NCI-H1694 (cell line): Measurements from ENCODE around the gene GRXCR2.
A peak's percentile ranks its signal among the peaks of the same experiment; 100 is the strongest.

Experiments used
- DNase-seq: peaks from one replicate; lab custom pipeline; 2025; lab: John Stamatoyannopoulos, UW

The GRXCR2 gene

GRCh38 chr5:145835848-145836239 is 37.0 kb downstream of the GRXCR2 start:
- DNase-seq, result no peak

DNA sequence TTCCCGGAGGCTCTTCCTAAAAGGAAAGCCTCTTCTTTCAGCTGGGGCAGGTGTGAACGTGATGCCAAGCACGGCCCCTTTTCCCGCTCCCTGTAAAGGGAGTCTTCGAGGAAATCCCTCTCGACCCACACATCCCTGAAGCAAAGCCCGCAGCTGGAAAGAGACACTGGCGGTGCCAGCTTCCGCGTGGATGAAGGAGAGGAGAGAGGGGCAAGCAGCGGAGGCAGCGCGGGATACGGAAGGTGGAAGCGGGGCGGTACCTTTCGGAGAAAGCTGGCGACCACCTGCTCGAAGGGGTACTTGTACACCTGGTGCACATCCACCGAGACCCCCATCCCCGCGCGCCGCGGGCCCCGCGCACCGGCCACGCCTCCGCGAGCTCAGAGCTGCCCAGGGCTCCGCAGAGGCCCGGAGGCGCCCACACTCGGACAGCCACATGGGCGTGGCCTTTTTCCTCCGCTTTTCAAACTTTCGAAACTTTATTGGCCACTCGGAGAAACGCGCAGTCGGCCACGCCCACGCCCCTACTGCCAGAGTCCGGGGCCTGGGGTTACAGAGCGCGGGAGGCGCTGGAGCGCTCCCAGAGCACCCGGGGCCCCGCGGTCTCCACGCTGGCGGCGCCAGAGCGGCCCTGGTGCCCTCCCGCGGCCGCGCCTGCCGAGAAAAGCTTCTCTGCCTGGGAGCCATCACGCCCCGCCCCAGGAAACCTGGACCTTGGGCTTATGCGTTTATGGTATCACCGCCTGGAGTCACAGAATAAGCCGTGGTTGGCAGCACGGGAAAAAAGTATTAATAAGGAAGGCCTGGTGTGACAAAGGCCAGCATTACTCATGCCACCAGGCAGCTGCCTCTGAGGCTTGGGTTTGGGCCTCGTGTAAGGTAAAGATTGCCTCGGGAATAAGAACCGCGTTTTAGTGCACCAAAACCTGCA is 37.6 kb downstream of the GRXCR2 start, which contains the start of gene PRELID2:
Gene PRELID2 (minus strand): TSS at position 426 of the 931 bp plus-strand sequence. CDS start 91 bp downstream, at position 335.
- no peak for DNase-seq

- no peak for DNase-seq
Observed at GRCh38 chr5:145834554-145834916, 38.3 kb downstream of the GRXCR2 start.

GRCh38 chr5:145833631-145834200 is 39.1 kb downstream of the GRXCR2 start:
- DNase-seq, result no peak

DNA sequence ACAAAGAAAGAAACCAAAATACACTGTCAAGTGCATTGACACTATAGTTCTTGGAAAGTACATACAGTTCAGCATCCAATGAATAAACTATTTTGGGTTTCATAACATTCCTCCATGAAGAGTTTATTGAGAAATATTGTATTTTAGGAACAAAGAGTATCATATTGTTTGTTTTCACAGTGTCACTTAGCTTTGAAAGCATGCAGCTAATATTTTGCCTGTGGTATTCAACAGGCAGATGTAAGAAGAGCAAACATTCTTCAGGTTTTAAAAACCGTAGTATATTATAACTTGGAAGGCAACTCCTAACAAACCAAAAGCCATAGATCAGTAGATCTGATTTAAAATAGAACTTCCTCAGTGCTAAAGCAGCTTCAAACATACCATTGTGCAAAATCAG is 42.2 kb downstream of the GRXCR2 start:
- no peak for DNase-seq

GRCh38 chr5:145829708-145830361 is 43.0 kb downstream of the GRXCR2 start:
- no peak for DNase-seq

DNA sequence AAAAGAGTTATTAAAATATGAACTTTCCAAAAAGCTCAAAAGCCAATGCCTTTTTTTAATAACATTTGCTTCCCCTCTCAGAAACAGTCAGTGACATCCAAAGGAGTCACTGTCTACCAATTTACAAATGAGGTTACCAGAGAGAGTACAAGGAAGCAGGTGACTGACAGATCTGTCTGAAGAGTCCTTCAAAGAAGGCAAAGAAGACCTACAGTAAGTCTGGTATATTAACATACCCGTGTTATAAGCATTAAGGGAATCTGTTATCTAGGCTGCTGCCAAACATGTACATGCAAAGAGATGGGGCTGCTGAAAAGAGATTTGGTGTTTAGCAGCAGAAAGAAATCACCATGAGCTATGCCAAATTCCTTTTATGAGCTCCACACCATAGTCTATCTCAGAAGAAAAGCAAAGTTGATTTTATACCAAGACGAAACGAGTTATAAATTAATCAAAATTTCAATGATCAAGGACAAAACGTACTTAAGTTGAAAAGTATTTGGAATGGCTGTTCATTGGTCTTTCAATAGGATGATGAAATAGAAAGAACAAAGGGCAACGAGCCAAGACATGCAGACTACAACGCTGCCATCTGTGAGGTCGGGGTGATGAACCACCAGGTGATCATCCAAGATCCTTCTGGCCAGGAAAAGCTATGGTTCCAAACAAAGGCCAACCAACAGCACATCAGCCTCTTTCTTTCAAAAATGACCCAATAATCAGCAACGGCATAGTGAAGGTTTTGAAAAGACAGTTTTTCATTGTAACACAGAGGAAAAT is 45.7 kb downstream of the GRXCR2 start:
- DNase-seq, result no peak

- peak; percentile 61 for DNase-seq
Observed at GRCh38 chr5:145825751-145826180, 47.0 kb downstream of the GRXCR2 start.

DNA sequence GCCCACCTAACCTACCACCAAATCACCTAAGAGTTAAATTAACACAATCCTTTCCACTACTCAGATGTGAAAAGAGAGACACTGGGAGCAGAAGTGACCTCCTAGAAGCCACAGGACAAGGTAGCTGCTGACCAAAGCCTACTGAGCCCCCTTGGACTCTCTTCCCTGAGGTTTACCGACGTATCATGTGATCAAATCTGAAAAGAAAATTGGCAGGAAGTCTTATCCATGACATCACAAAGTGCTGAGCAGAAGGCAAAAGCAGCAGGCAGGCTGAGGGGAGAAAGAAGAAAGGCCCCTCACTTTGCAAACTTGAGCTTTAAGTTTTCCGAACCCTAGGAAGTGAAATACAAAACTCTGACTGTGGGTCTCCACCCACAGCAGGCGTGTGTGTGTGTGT is 48.8 kb downstream of the GRXCR2 start:
- no peak for DNase-seq

DNA sequence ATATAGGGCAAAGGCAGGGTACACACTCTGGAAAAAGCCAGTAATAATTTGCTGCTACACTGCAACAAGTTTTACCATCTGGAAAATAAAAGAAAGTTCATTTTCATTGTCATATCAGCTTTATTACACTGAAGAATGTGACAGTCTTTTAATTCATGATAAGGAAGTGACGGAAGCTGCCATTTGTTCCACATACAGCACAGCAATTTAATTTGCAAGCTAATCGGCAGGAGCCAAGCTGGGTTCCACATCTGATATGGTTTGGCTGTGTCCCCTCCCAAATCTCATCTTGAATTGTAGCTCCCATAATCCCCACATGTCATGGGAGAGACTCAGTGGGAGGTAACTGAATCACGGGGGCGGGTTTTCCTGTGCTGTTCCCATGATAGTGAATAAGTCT is 54.2 kb downstream of the GRXCR2 start:
- no peak for DNase-seq

GRCh38 chr5:145812877-145813276 is 59.9 kb downstream of the GRXCR2 start:
- DNase-seq, result no peak

DNA sequence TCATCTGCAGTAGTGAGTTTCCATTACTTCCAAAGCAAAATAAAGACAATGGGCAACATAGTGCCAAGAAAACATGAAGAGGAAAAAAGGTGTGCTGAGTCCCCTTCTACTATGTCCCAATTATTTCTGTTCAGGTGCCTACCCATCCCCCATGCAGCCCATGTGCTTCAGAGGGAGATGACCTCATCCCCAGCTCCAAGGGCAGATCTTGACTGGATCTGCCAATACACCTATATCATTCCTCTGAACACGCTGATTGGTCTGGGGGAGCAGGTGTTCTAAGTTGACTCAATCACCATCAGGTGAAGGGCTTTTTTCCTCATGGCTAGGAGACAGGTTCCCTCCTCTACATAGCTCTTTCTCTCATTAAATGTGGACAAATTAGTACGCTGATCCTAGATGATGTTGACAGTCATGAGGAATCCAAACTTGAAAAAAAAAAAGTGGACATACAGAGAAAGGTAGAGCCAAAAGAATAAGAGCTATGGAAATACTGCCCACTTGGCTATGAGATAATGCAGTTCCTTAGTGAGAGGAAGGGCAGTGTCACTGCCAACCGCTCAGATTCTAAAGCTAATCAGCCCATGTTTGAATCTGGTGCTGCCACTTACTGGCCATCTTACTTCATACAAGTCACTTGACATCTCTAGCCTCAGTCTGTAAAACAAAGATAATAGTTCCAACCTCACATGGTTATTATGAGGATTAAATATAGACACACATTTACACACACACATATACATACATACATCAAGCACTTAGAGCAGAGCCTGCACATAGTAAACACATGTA is 60.8 kb downstream of the GRXCR2 start:
- peak; percentile 23 for DNase-seq
